CD4-positive, alpha-beta T cell (primary cell): ENCODE measurements around the gene PLPPR1. TPM values are rescaled to one million over a fixed set of nuclear protein-coding genes. Genes with fewer than 3 reads are reported as not detected.

Source experiments
- ATAC-seq: fragments of 200-7000 bp; cut with Tn5 transposase; one replicate; pipeline ENCODE4 v1.10.0; 2022; ENCODE audit warnings: mild to moderate bottlenecking; ENCODE audit not compliant: poor library complexity
- CTCF ChIA-PET: fragments of 350-600 bp; sonication (Branson Sonifier 250); formaldehyde crosslinking; loops from one replicate; lab custom pipeline; 2021; ENCODE audit warnings: antibody characterized with exemption, inconsistent platforms; lab: Charles Lee
- POLR2A ChIA-PET: fragments of 350-600 bp; sonication (Branson Sonifier 250); formaldehyde crosslinking; loops from one replicate; lab custom pipeline; 2021; ENCODE audit warnings: antibody characterized with exemption, inconsistent platforms; lab: Charles Lee
- DNase-seq, 14 experiments: peaks; one replicate each; pipeline ENCODE4 v3.0.0-alpha.2; 2013 to 2020; ENCODE audit warnings: mixed read lengths in 2 of 14
- H3K27ac ChIP-seq, 2 donors: one replicate each; pipeline versions ENCODE4 v1.5.1 to v1.7.0; 2013; ENCODE audit warnings: low read length in 2 of 2, low read depth in 1 of 2, mild to moderate bottlenecking in 1 of 2
- H3K27me3 ChIP-seq, 2 experiments: 1 replicate in 1 of 2; 2 replicates in 1 of 2; pipeline versions ENCODE4 v1.6.1 to v1.7.0; 2013; ENCODE audit warnings: low read length in 2 of 2, control low read depth in 1 of 2, mild to moderate bottlenecking in 1 of 2, moderate library complexity in 1 of 2; ENCODE audit not compliant: insufficient read depth in 2 of 2, control insufficient read depth in 1 of 2
- H3K36me3 ChIP-seq: one replicate; pipeline ENCODE4 v1.6.1; 2013; ENCODE audit warnings: low read length, control low read depth; ENCODE audit not compliant: insufficient read depth
- H3K4me1 ChIP-seq: one replicate; pipeline ENCODE4 v1.6.1; 2013; ENCODE audit warnings: low read length, control low read depth; ENCODE audit not compliant: insufficient read depth
- H3K4me3 ChIP-seq: one replicate; pipeline ENCODE4 v1.5.1; 2013; ENCODE audit warnings: mild to moderate bottlenecking, low read length, moderate library complexity
- H3K9me3 ChIP-seq, 2 experiments: 1 replicate in 1 of 2; 2 replicates in 1 of 2; pipeline versions ENCODE4 v1.6.1 to v1.7.0; 2013; ENCODE audit warnings: low read length in 2 of 2, mild to moderate bottlenecking in 2 of 2, control low read depth in 1 of 2, moderate library complexity in 1 of 2; ENCODE audit not compliant: control insufficient read depth in 1 of 2, insufficient read depth in 1 of 2
- H3K27ac Mint-ChIP-seq: one replicate; pipeline ENCODE4 v1.8.0; 2020; ENCODE audit warnings: mixed read lengths
- H3K27me3 Mint-ChIP-seq: one replicate; pipeline ENCODE4 v1.8.0; 2021; ENCODE audit warnings: mixed read lengths
- H3K36me3 Mint-ChIP-seq: one replicate; pipeline ENCODE4 v1.8.0; 2021; ENCODE audit warnings: low read depth, mixed read lengths
- H3K4me1 Mint-ChIP-seq: one replicate; pipeline ENCODE4 v1.8.0; 2021; ENCODE audit warnings: low read depth, mixed read lengths
- H3K4me3 Mint-ChIP-seq: one replicate; pipeline ENCODE4 v1.8.0; 2020; ENCODE audit warnings: mild to moderate bottlenecking, mixed read lengths
- H3K9me3 Mint-ChIP-seq: one replicate; pipeline ENCODE4 v1.8.0; 2020; ENCODE audit warnings: mixed read lengths
- intact Hi-C, 2 experiments: fragments of 100-400 bp; cut with DNase I in 1 of 2; cut with micrococcal nuclease in 1 of 2; formaldehyde crosslinking; loops; one replicate each; pipeline versions ENCODE4 v1.15.1 to v1.9.0; 2023 to 2025; cut with DNase I, micrococcal nuclease
- total RNA-seq, 174 experiments: library from RNA in 2 of 174; stranded (reverse) in 2 of 174; gene quantifications; one replicate each; pipeline ENCODE4 v1.2.3 and lab custom pipeline; 2021 to 2026
- TF ChIP-seq, protein P1 (sequence below): fragments of 200-600 bp; IDR thresholded peaks from one replicate; pipeline ENCODE4 v1.8.0; 2022; ENCODE audit warnings: antibody characterized with exemption, mild to moderate bottlenecking

Gene PLPPR1
- total RNA-seq, 2 experiments from 2014 or later: not detected

DNA sequence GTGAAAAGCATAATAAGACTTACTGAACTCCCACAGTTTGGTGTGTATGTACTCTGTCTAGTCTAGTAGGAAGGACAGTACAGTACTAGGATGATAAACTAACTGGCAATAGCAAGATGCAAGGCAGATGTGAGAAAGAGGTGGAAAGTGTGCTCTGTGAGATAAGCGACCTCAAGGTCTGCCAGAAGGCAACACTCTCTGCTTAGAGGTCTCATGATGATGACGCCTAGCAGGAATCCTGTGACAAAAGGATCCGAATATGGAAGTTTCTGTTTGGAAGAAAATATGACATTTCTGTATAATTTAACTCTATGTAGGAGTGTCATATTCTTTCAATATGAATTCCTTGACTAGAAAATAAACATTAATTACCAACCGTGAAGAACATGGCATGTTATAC, 112.2 kb downstream of the PLPPR1 start:
- no peaks in the 10 kb centered on the region for H3K4me1 Mint-ChIP-seq
- Histone ChIP-seq H3K36me3 (no peaks in the 10 kb centered on the region), H3K9me3 (no peaks in the 10 kb centered on the region), H3K27me3 (no peaks in the 10 kb centered on the region), H3K4me1 (no peaks in the 10 kb centered on the region), H3K27ac (no peak overlapping the region), H3K4me3 (no peak overlapping the region)
- CTCF ChIA-PET: no interaction called here
- ATAC-seq (no peak), DNase-seq (no peak)
- POLR2A ChIA-PET: no interaction called here
- H3K27me3 Mint-ChIP-seq: no peaks in the 10 kb centered on the region
- H3K27ac Mint-ChIP-seq: no peak overlapping the region
- TF ChIP-seq, protein P1, sequence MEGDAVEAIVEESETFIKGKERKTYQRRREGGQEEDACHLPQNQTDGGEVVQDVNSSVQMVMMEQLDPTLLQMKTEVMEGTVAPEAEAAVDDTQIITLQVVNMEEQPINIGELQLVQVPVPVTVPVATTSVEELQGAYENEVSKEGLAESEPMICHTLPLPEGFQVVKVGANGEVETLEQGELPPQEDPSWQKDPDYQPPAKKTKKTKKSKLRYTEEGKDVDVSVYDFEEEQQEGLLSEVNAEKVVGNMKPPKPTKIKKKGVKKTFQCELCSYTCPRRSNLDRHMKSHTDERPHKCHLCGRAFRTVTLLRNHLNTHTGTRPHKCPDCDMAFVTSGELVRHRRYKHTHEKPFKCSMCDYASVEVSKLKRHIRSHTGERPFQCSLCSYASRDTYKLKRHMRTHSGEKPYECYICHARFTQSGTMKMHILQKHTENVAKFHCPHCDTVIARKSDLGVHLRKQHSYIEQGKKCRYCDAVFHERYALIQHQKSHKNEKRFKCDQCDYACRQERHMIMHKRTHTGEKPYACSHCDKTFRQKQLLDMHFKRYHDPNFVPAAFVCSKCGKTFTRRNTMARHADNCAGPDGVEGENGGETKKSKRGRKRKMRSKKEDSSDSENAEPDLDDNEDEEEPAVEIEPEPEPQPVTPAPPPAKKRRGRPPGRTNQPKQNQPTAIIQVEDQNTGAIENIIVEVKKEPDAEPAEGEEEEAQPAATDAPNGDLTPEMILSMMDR: no peak
- no peaks in the 10 kb centered on the region for H3K36me3 Mint-ChIP-seq
- H3K9me3 Mint-ChIP-seq: peaks cover 5% of the 10 kb centered on the region
- no peak overlapping the region for H3K4me3 Mint-ChIP-seq
- intact Hi-C loops: no loop called here

DNA sequence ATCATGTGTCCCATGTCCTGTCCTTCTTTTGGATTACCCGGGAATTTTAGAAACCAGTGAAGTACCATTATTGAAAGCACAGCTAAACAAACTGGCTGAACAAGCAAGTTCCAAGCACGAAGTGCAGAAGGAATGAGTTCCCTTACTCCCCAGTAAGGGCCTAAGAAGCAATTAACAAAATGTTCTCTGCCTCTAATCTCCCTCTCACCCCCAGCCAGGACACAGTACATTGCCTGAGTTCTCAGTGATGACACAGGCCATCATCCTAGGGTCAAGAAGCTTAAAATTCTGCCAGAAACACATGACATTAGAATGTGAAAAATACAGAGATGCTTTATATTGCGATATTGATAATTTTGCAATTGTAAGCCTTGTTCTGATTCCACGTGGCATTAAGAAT, 118.0 kb downstream of the PLPPR1 start:
- H3K9me3 Mint-ChIP-seq: peaks cover 3% of the 10 kb centered on the region
- no peak for ATAC-seq
- Histone ChIP-seq H3K27me3 (no peaks in the 10 kb centered on the region), H3K4me3 (no peak overlapping the region), H3K9me3 (no peaks in the 10 kb centered on the region), H3K36me3 (no peaks in the 10 kb centered on the region), H3K27ac (no peak overlapping the region), H3K4me1 (no peaks in the 10 kb centered on the region)
- intact Hi-C loops: no loop called here
- H3K4me3 Mint-ChIP-seq: no peak overlapping the region
- H3K27me3 Mint-ChIP-seq: no peaks in the 10 kb centered on the region
- POLR2A ChIA-PET: no interaction called here
- DNase-seq: no peak
- no peaks in the 10 kb centered on the region for H3K36me3 Mint-ChIP-seq
- no peak overlapping the region for H3K27ac Mint-ChIP-seq
- CTCF ChIA-PET: no interaction called here
- TF ChIP-seq, protein P1: no peak
- no peaks in the 10 kb centered on the region for H3K4me1 Mint-ChIP-seq

DNA sequence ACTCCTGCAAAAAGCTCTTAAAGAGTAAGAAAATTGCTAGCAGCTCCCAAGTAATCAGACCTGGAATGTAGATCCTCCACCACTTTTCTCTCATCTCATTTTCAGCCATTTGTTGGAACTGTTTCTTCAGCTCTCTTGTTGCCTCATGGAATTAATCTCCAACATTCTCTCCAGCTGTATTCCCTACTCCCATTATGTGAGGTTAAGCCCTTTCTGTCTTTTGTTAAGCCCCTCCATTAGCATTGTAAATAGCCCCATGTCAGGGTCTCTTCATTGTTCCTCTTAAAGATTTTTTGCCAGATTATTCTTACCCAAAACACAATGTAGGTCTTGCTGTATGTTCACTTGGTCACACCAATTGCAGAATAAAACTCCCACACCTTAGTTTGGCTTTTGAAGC, 119.8 kb downstream of the PLPPR1 start:
- no peak overlapping the region for H3K27ac ChIP-seq
- H3K4me3 ChIP-seq: no peak overlapping the region
- no peaks in the 10 kb centered on the region for H3K27me3 ChIP-seq
- ATAC-seq (no peak), DNase-seq (no peak)
- no peaks in the 10 kb centered on the region for H3K9me3 ChIP-seq
- no peaks in the 10 kb centered on the region for H3K4me1 Mint-ChIP-seq
- no peaks in the 10 kb centered on the region for H3K4me1 ChIP-seq
- H3K27ac Mint-ChIP-seq: no peak overlapping the region
- intact Hi-C loops: loop anchor here in 1 of 2 experiments (1.0 kb wide), 1 partner anchor 33 kb away; no protein-coding TSS in a partner anchor
- H3K4me3 Mint-ChIP-seq: no peak overlapping the region
- H3K36me3 Mint-ChIP-seq: no peaks in the 10 kb centered on the region
- H3K27me3 Mint-ChIP-seq: no peaks in the 10 kb centered on the region
- peaks cover 3% of the 10 kb centered on the region for H3K9me3 Mint-ChIP-seq
- no peaks in the 10 kb centered on the region for H3K36me3 ChIP-seq
- ChIA-PET CTCF (no interaction called here), POLR2A (no interaction called here)
- TF ChIP-seq, protein P1: no peak
